Heart left ventricle (tissue), 16 donors: ENCODE results near the gene ATG14. TPM values are rescaled to one million over a fixed set of nuclear protein-coding genes. Genes with fewer than 3 reads are reported as not detected.

ENCODE experiments used
- ATAC-seq, 4 donors: fragments of 200-7000 bp; cut with Tn5 transposase; one replicate each; pipeline ENCODE4 v1.9.1; 2020 to 2022; ENCODE audit warnings: moderate library complexity in 4 of 4, mild to moderate bottlenecking in 3 of 4, moderate number of reproducible peaks in 1 of 4
- DNase-seq, 5 donors: peaks; one replicate each; pipeline ENCODE4 v3.0.0-alpha.2; 2020
- H3K27ac ChIP-seq, 12 donors: fragments of 200-600 bp; sonication (generic) in 4 of 12; one replicate each; pipeline versions ENCODE4 v1.5.0 to v1.8.0; 2016 to 2022; ENCODE audit warnings: mild to moderate bottlenecking in 2 of 12
- H3K27me3 ChIP-seq, 9 donors: fragments of 200-600 bp; sonication (generic) in 2 of 9; one replicate each; pipeline versions ENCODE4 v1.5.1 to v1.8.0; 2016 to 2022; ENCODE audit warnings: mild to moderate bottlenecking in 3 of 9
- H3K36me3 ChIP-seq, 9 donors: fragments of 200-600 bp; sonication (generic) in 2 of 9; one replicate each; pipeline versions ENCODE4 v1.5.0 to v1.8.0; 2018 to 2022; ENCODE audit warnings: mild to moderate bottlenecking in 2 of 9
- H3K4me1 ChIP-seq, 12 donors: fragments of 200-600 bp; sonication (generic) in 4 of 12; one replicate each; pipeline versions ENCODE4 v1.5.0 to v1.8.0; 2016 to 2022; ENCODE audit warnings: mild to moderate bottlenecking in 3 of 12
- H3K4me3 ChIP-seq, 12 donors: fragments of 200-600 bp; sonication (generic) in 4 of 12; one replicate each; pipeline versions ENCODE4 v1.5.0 to v1.8.0; 2017 to 2022; ENCODE audit warnings: mild to moderate bottlenecking in 9 of 12, moderate library complexity in 4 of 12
- H3K9me3 ChIP-seq, 12 donors: fragments of 200-600 bp; sonication (generic) in 4 of 12; one replicate each; pipeline versions ENCODE4 v1.5.0 to v1.8.0; 2016 to 2022; ENCODE audit warnings: mild to moderate bottlenecking in 1 of 12
- POLR2A ChIP-seq, 2 donors: fragments of 450-650 bp; IDR thresholded peaks; one replicate each; pipeline ENCODE4 v1.6.1; 2017; ENCODE audit warnings: antibody characterized with exemption in 2 of 2, mild to moderate bottlenecking in 2 of 2, moderate library complexity in 2 of 2
- WGBS, 4 donors: extraction: QIAGEN DNeasy Blood & Tissue Kit in 2 of 4; methylation state at CpG; one replicate each; pipeline versions ENCODE4 v1.1.5 to v1.1.7; 2013 to 2018; 5-methylcytosine and 5-hydroxymethylcytosine counted together
- intact Hi-C, 10 donors: fragments of 100-400 bp; cut with DNase I; formaldehyde crosslinking; loops; one replicate each; pipeline versions ENCODE4 v1.11.1 to v1.14.2; 2022
- polyA plus RNA-seq, 2 donors: library from polyadenylated mRNA; stranded (reverse); fragments of 200-250 nt; gene quantifications; one replicate each; pipeline ENCODE4 v1.2.3, GENCODE V29; 2013
- total RNA-seq, 9 donors: library from RNA; depleted of rRNA in 2 of 9; stranded (reverse); fragments of >200 nt in 2 of 9; fragmentation: NEBNext Ultra II Directional in 3 of 9; extraction: Animal tissue kit (Norgen Biotek cat#: 25700) in 3 of 9; gene quantifications; one replicate each; pipeline versions ENCODE4 v1.1.0 to v1.2.4, GENCODE V29; 2016 to 2023
- TF ChIP-seq, protein P1 (sequence below), 12 donors: fragments of 200-600 bp; sonication (generic) in 4 of 12; IDR thresholded peaks; one replicate each; pipeline versions ENCODE4 v1.5.0 to v1.8.0; 2018 to 2022; ENCODE audit warnings: antibody characterized with exemption in 12 of 12, mild to moderate bottlenecking in 5 of 12
- donor health status: ischemic (EF 13 %, LVEDD 7.1; RV severe dilation, severe dysfunction).
- donor health status: healthy with polysubstance abuse.
- donor health status: DM: no; HTN: yes; CAD: no.
- donor health status: DM: no; HTN: no; CAD: no.
- donor health status: ischemic (EF 25% LVEDD 6.9; RV normal size, moderate dysfunction).
- donor health status: ischemic (EF 25% LVEDD 5.7; RV mildly dilated, moderate dysfunction).
- donor health status: healthy.
- donor health status: DM: yes; HTN: yes; CAD: no.
- donor health status: ischemic (EF 35%, LVEDD 5.7; RV mildly dilated, moderate dysfunction).
- donor health status: nonischemic (EF 11% LVEDD 7.7; RV severe dilation, severe dysfunction).
- donor health status: DM: yes; HTN: yes; CAD: no.
- donor health status: PGD.
- donor health status: ischemic (EF 29% LVEDD 5.4; RV normal size, mild dysfunction).
- donor health status: nonischemic (EF 23%, LVEDD 6.1; RV moderate dilation, normal function).

The ATG14 gene
- total and polyA plus RNA-seq, 11 donors: 5.9 to 16.2 (median 12.5) TPM

DNA sequence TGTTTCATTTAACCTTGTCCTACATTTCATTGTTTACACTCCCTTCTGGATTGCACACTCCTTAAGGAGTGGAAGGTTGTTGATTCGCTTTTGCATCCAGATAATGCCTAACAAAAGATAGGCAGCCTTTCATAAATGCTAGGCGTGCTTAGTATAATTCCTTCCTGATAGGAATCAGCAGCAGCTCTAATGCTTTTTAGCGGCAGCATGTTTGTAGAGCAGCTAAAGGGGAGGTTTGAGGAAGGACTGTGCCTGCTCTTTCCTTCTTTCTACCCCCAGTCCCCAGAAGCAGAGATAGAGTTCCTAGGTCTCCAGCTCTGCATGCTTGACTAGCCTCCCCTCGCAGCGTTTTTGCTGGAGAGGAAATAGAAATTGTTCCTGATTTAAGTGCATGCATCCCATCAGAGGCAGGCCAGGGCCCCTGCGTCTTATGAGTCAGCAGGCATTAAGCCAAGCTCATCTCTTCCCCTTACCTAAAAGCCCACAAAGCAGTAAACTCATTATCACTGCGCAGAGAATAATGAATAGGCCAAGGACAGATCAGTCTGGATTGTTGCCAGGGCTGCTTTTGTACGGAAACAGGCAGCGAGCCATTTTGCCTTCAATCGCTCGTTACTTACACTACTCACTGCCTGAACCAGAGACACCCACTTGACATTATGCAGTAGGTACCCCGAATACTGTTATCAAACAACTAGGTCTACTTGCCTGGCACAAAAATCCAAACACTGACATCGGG, 42.8 kb upstream of the ATG14 start:
- peak; percentile 26 to 58 (median 36) for DNase-seq
- Histone ChIP-seq H3K36me3 (no peaks in the 10 kb centered on the region), H3K27ac (peak overlapping the region in 3 of 12 donors; percentile 4 to 20 (median 16)), H3K4me1 (peaks cover 0 to 36% (median 14%) of the 10 kb centered on the region in 12 donors), H3K27me3 (no peaks in the 10 kb centered on the region), H3K4me3 (peak overlapping the region in 1 of 12 donors; percentile 15), H3K9me3 (no peaks in the 10 kb centered on the region)
- 11 to 13% (median 11%) methylated on average over 13 of the region's 13 CpGs for whole genome bisulfite sequencing, 4 donors
- TF ChIP-seq, protein P1, sequence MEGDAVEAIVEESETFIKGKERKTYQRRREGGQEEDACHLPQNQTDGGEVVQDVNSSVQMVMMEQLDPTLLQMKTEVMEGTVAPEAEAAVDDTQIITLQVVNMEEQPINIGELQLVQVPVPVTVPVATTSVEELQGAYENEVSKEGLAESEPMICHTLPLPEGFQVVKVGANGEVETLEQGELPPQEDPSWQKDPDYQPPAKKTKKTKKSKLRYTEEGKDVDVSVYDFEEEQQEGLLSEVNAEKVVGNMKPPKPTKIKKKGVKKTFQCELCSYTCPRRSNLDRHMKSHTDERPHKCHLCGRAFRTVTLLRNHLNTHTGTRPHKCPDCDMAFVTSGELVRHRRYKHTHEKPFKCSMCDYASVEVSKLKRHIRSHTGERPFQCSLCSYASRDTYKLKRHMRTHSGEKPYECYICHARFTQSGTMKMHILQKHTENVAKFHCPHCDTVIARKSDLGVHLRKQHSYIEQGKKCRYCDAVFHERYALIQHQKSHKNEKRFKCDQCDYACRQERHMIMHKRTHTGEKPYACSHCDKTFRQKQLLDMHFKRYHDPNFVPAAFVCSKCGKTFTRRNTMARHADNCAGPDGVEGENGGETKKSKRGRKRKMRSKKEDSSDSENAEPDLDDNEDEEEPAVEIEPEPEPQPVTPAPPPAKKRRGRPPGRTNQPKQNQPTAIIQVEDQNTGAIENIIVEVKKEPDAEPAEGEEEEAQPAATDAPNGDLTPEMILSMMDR (IDR thresholded peaks at IDR 0.05): no peak
- no peak for TF ChIP-seq POLR2A (IDR thresholded peaks at IDR 0.05)
- intact Hi-C loops: loop anchor here in 1 of 10 donors (5.0 kb wide), 1 partner anchor 93 kb away; no protein-coding TSS in a partner anchor
- peak; percentile 64 to 80 (median 70) for ATAC-seq

DNA sequence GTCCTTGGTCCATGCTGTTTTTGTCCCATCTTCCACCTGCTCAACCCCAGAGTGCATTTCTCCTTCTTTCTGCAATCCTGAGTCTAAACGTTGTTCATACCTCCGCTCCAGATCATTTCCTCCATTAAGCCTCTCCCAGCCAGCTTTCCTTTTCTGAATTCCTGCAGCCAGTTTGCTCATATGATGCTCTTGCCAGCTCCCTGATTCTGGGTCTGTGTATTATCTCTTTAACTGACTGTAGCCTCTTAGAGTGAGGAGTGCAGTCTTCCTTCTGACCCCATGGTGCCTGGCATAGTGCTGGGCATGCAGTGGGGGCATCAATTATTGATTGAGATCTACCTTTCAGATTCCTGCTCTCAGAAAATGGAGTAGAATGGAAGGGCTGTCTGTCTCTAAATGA, 40.3 kb upstream of the ATG14 start:
- Histone ChIP-seq H3K9me3 (no peaks in the 10 kb centered on the region), H3K4me3 (no peak overlapping the region), H3K27ac (no peak overlapping the region), H3K27me3 (no peaks in the 10 kb centered on the region), H3K4me1 (peaks cover 0 to 35% (median 16%) of the 10 kb centered on the region in 12 donors), H3K36me3 (no peaks in the 10 kb centered on the region)
- TF ChIP-seq POLR2A (IDR thresholded peaks at IDR 0.05): no peak
- TF ChIP-seq, protein P1 (IDR thresholded peaks at IDR 0.05): no peak
- intact Hi-C loops: loop anchor here in 1 of 10 donors (5.0 kb wide), 1 partner anchor 95 kb away; no protein-coding TSS in a partner anchor
- WGBS, 4 donors: 42 to 56% (median 46%) methylated on average over 2 of the region's 2 CpGs
- ATAC-seq (no peak), DNase-seq (no peak)

DNA sequence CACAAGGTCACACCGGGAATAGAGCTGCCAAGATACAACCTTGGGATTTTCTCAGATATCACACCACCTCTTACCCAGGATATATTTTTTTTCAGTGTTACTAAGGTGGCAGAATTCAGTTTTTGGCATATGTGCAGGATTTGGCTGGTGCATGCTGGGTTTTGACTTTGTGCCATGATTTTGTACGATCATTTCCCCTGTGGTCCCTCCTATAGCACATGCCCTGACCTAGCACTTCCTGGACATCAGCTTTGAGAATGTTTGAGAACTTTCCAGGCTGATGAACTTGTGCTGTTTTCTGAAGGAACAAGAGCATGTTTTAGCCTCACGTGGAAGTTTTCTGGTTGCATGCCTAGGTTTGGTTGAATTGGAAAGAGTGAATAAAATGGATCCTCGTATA, 39.8 kb upstream of the ATG14 start:
- DNase-seq: no peak
- Histone ChIP-seq H3K27me3 (no peaks in the 10 kb centered on the region), H3K4me1 (peaks cover 0 to 41% (median 16%) of the 10 kb centered on the region in 12 donors), H3K27ac (no peak overlapping the region), H3K9me3 (no peaks in the 10 kb centered on the region), H3K4me3 (no peak overlapping the region), H3K36me3 (no peaks in the 10 kb centered on the region)
- intact Hi-C loops: loop anchor here in 1 of 10 donors (5.0 kb wide), 1 partner anchor 96 kb away; no protein-coding TSS in a partner anchor
- 37 to 48% (median 41%) methylated on average over 4 of the region's 4 CpGs for whole genome bisulfite sequencing, 4 donors
- ATAC-seq: no peak
- TF ChIP-seq, protein P1 (IDR thresholded peaks at IDR 0.05): no peak
- no peak for TF ChIP-seq POLR2A (IDR thresholded peaks at IDR 0.05)

DNA sequence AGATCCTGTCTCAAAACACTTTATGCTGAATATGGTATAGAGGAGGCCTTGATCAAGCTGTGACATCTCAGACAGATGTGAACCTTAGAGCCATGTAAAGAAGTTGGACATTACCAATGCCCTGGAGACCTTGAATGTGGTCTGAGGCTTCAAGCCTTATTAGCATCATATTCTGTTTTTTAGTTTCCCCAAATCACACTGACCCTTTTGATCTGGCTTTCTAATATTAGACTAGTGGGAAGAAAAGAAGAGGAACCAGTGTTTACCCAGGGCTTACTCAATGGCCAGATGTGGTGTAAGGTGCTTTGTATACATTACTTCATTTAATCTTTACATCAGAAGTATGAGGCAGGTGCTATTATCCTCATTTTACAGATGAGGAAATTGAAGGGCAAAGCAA, 39.4 kb upstream of the ATG14 start:
- no peaks in the 10 kb centered on the region for H3K27me3 ChIP-seq
- peaks cover 0 to 42% (median 16%) of the 10 kb centered on the region in 12 donors for H3K4me1 ChIP-seq
- no peak overlapping the region for H3K27ac ChIP-seq
- intact Hi-C loops: loop anchor here in 1 of 10 donors (5.0 kb wide), 1 partner anchor 96 kb away; no protein-coding TSS in a partner anchor
- no peak for DNase-seq
- no peaks in the 10 kb centered on the region for H3K9me3 ChIP-seq
- H3K36me3 ChIP-seq: no peaks in the 10 kb centered on the region
- H3K4me3 ChIP-seq: no peak overlapping the region
- TF ChIP-seq, protein P1 (IDR thresholded peaks at IDR 0.05): no peak
- TF ChIP-seq POLR2A (IDR thresholded peaks at IDR 0.05): no peak
- ATAC-seq: no peak
